Vagina (tissue), 2 donors: Measurements from ENCODE around the gene FCAMR. TPM values are rescaled to one million over a fixed set of nuclear protein-coding genes. Genes with fewer than 3 reads are reported as not detected.

Experiments
- DNase-seq, 2 donors: peaks; one replicate each; pipeline ENCODE4 v3.0.0-alpha.2; 2017; ENCODE audit errors: extremely low spot score in 2 of 2
- H3K27ac ChIP-seq: fragments of 200-600 bp; sonication (generic); one replicate; pipeline ENCODE4 v1.5.1; 2019
- H3K27me3 ChIP-seq: fragments of 200-600 bp; sonication (generic); one replicate; pipeline ENCODE4 v1.5.1; 2019
- H3K36me3 ChIP-seq, 2 donors: fragments of 200-600 bp; sonication (generic); one replicate each; pipeline ENCODE4 v1.5.1; 2017 to 2019
- H3K4me1 ChIP-seq: fragments of 200-600 bp; sonication (generic); one replicate; pipeline ENCODE4 v1.5.1; 2019
- H3K4me3 ChIP-seq, 2 donors: fragments of 200-600 bp; sonication (generic); 1 replicate in 1 of 2; 2 replicates in 1 of 2; pipeline ENCODE4 v1.5.1; 2016 to 2019
- H3K9me3 ChIP-seq: fragments of 200-600 bp; sonication (generic); one replicate; pipeline ENCODE4 v1.5.1; 2019
- POLR2A ChIP-seq, 2 donors: fragments of 450-650 bp; IDR thresholded peaks; one replicate each; pipeline ENCODE4 v1.6.1; 2017; ENCODE audit warnings: antibody characterized with exemption in 2 of 2, mild to moderate bottlenecking in 2 of 2, moderate library complexity in 2 of 2
- POLR2AphosphoS5 ChIP-seq, 2 donors: sonication (generic); formaldehyde crosslinking; IDR thresholded peaks; one replicate each; pipeline ENCODE4 v1.9.0; 2017; ENCODE audit warnings: antibody characterized with exemption in 2 of 2, mild to moderate bottlenecking in 2 of 2, low read depth in 1 of 2; ENCODE audit not compliant: insufficient read depth in 1 of 2
- intact Hi-C: fragments of 100-400 bp; cut with DNase I; formaldehyde crosslinking; loops from one replicate; pipeline ENCODE4 v1.15.1; 2023
- total RNA-seq: library from RNA; depleted of rRNA; stranded (reverse); fragments of >200 nt; gene quantifications from one replicate; pipeline ENCODE4 v1.2.3, GENCODE V29; 2016
- TF ChIP-seq, protein P1 (sequence below), 3 experiments: fragments of 450-650 bp in 2 of 3; fragments of 200-600 bp in 1 of 3; sonication (generic) in 1 of 3; IDR thresholded peaks; one replicate each; pipeline ENCODE4 v1.5.1; 2017 to 2019; ENCODE audit warnings: antibody characterized with exemption in 3 of 3, mild to moderate bottlenecking in 2 of 3, moderate library complexity in 2 of 3

FCAMR gene
- total RNA-seq, 1 donor from 2014 or later = not detected

DNA sequence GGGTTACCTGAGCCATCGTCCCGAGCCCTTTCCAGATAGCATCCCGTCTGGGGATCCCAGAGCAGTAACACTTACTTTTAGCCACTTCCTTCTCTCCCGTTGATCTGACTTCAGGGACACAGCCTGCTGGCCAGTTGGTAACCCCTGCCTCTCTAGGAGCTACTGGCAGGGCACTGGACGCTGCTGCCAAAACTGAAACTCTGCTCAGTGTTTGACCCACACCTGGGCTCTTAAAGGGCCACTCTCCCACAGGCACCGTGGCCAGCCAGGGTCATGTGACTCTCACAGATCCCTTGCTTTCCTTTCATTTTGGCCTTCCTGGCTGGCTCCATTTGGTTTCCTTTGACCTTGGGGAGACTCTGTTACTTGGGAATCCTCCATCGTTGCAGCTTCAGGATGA lies 24.0 kb downstream of the FCAMR start, which contains the start of gene PIGR:
TSS of gene PIGR (minus strand) at position 206 of the 400 bp plus-strand sequence. CDS start 5,935 bp downstream, outside the sequence.
- DNase-seq = no peak
- intact Hi-C loops = no loop called here

DNA sequence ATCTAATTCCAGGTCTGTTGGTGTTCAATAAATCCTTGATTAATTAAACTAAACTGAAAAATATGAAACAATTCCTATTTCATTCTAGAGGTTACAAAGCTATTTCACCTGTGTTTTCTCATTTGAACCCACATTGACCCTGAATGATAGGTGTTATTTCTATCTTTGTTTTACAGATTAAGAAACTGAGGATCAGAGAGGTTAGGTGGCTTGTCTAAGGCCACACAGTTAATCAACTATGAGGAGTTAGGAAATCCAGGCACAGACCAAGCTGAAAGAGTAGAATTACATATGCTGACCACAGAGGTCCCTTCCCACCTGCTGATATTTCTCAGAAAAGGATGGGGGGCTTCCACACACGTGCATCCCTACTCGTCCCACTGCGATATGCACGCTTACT lies 24.5 kb downstream of the FCAMR start:
- Histone ChIP-seq H3K27ac (no peak overlapping the region), H3K4me3 (no peak overlapping the region)
- intact Hi-C loops = no loop called here

More for the DNA sequence above, 24.0 kb downstream of the FCAMR start, which contains the start of gene PIGR:
- no peaks in the 10 kb centered on the region for H3K4me1 ChIP-seq
- H3K27ac ChIP-seq = no peak within 1 kb of the TSS
- H3K4me3 ChIP-seq = no peak within 1 kb of the TSS
- H3K9me3 ChIP-seq = no peaks in the 10 kb centered on the region
- no peaks in the 10 kb centered on the region for H3K27me3 ChIP-seq
- TF ChIP-seq POLR2AphosphoS5 (IDR thresholded peaks at IDR 0.05; ENCODE audit: insufficient read depth in 1 of 2, low read depth in 1 of 2) = no peak
- TF ChIP-seq, protein P1, sequence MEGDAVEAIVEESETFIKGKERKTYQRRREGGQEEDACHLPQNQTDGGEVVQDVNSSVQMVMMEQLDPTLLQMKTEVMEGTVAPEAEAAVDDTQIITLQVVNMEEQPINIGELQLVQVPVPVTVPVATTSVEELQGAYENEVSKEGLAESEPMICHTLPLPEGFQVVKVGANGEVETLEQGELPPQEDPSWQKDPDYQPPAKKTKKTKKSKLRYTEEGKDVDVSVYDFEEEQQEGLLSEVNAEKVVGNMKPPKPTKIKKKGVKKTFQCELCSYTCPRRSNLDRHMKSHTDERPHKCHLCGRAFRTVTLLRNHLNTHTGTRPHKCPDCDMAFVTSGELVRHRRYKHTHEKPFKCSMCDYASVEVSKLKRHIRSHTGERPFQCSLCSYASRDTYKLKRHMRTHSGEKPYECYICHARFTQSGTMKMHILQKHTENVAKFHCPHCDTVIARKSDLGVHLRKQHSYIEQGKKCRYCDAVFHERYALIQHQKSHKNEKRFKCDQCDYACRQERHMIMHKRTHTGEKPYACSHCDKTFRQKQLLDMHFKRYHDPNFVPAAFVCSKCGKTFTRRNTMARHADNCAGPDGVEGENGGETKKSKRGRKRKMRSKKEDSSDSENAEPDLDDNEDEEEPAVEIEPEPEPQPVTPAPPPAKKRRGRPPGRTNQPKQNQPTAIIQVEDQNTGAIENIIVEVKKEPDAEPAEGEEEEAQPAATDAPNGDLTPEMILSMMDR (IDR thresholded peaks at IDR 0.05) = no peak
- TF ChIP-seq POLR2A (IDR thresholded peaks at IDR 0.05) = no peak
- no peaks in the 10 kb centered on the region for H3K36me3 ChIP-seq

GRCh38 chr1:206944703-206945102 lies 25.6 kb downstream of the FCAMR start:
- DNase-seq = no peak
- H3K4me3 ChIP-seq = no peak overlapping the region

More for the DNA sequence above, 24.5 kb downstream of the FCAMR start:
- no peaks in the 10 kb centered on the region for H3K36me3 ChIP-seq
- no peak for TF ChIP-seq POLR2A (IDR thresholded peaks at IDR 0.05)
- no peak for TF ChIP-seq POLR2AphosphoS5 (IDR thresholded peaks at IDR 0.05; ENCODE audit: insufficient read depth in 1 of 2, low read depth in 1 of 2)
- TF ChIP-seq, protein P1 (IDR thresholded peaks at IDR 0.05) = no peak
- no peak for DNase-seq
- H3K27me3 ChIP-seq = no peaks in the 10 kb centered on the region
- no peaks in the 10 kb centered on the region for H3K9me3 ChIP-seq
- H3K4me1 ChIP-seq = no peaks in the 10 kb centered on the region

DNA sequence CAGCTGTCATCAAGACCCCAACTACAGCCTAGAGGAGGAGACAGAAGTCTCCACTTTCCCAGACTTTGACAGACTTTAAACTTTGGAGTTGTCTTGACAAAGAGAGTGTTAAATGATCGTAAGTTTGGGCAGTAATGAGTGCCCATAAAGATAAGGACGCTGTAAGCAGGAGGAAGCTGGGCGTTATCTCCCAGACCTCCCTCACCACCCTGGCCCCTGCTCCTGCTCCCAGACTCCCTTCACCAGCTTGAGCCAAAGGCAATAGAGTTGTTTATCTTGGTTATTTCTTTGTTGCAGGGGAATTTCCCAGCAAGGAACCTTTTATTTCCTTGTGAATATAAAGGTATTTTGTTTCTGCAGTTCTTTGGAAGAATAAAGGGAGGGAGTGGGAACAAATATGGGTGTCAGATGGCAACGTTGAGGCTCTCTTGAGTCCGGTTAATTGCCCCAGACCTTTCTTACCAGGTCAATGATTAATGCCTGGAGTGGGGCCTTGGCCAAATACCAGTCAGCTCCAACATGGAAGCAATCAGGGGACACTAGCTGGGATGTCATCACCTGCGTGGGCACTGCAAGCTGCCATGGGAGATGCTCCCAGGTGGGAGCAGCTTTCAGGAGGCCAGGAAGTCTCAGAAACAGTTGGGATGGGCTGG lies 28.4 kb downstream of the FCAMR start:
- intact Hi-C loops = no loop called here
- H3K9me3 ChIP-seq = no peaks in the 10 kb centered on the region
- H3K4me3 ChIP-seq = no peak overlapping the region
- no peaks in the 10 kb centered on the region for H3K27me3 ChIP-seq
- H3K4me1 ChIP-seq = no peaks in the 10 kb centered on the region
- no peaks in the 10 kb centered on the region for H3K36me3 ChIP-seq
- TF ChIP-seq POLR2A (IDR thresholded peaks at IDR 0.05) (no peak), POLR2AphosphoS5 (IDR thresholded peaks at IDR 0.05; ENCODE audit: insufficient read depth in 1 of 2, low read depth in 1 of 2) (no peak)
- TF ChIP-seq, protein P1 (IDR thresholded peaks at IDR 0.05) = no peak
- H3K27ac ChIP-seq = no peak overlapping the region
- no peak for DNase-seq

More at GRCh38 chr1:206944703-206945102, 25.6 kb downstream of the FCAMR start:
- TF ChIP-seq POLR2AphosphoS5 (IDR thresholded peaks at IDR 0.05; ENCODE audit: insufficient read depth in 1 of 2, low read depth in 1 of 2) (no peak), POLR2A (IDR thresholded peaks at IDR 0.05) (no peak)
- TF ChIP-seq, protein P1 (IDR thresholded peaks at IDR 0.05) = no peak
- H3K27ac ChIP-seq = no peak overlapping the region
- H3K27me3 ChIP-seq = no peaks in the 10 kb centered on the region
- no peaks in the 10 kb centered on the region for H3K4me1 ChIP-seq
- H3K9me3 ChIP-seq = no peaks in the 10 kb centered on the region
- intact Hi-C loops = no loop called here
- no peaks in the 10 kb centered on the region for H3K36me3 ChIP-seq

- no peak for TF ChIP-seq POLR2AphosphoS5 (IDR thresholded peaks at IDR 0.05; ENCODE audit: insufficient read depth in 1 of 2, low read depth in 1 of 2)
- TF ChIP-seq POLR2A (IDR thresholded peaks at IDR 0.05) = no peak
- TF ChIP-seq, protein P1 (IDR thresholded peaks at IDR 0.05) = no peak
- Histone ChIP-seq H3K27me3 (no peaks in the 10 kb centered on the region), H3K4me3 (no peak overlapping the region), H3K9me3 (no peaks in the 10 kb centered on the region), H3K27ac (no peak overlapping the region), H3K4me1 (no peaks in the 10 kb centered on the region), H3K36me3 (no peaks in the 10 kb centered on the region)
- intact Hi-C loops = no loop called here
- DNase-seq = no peak
Measured at GRCh38 chr1:206940588-206940936, 29.7 kb downstream of the FCAMR start.
